Stimulated activated CD8-positive, alpha-beta memory T cell treated with anti-CD3 and anti-CD28 coated beads, Interleukin-15, amount 100 ng/mL, for 4 hours (primary cell): ENCODE results near the gene BORCS5.
"Not testable (repeated sequence)": the region's sequence is repeated elsewhere in the genome, so short reads cannot be mapped to it uniquely, and the experiment has no call there.

Experiments used
- DNase-seq, 2 donors: peaks; one replicate each; pipeline ENCODE4 v3.0.0-alpha.2; 2020; ENCODE audit warnings: low read depth in 2 of 2

BORCS5 gene

DNA sequence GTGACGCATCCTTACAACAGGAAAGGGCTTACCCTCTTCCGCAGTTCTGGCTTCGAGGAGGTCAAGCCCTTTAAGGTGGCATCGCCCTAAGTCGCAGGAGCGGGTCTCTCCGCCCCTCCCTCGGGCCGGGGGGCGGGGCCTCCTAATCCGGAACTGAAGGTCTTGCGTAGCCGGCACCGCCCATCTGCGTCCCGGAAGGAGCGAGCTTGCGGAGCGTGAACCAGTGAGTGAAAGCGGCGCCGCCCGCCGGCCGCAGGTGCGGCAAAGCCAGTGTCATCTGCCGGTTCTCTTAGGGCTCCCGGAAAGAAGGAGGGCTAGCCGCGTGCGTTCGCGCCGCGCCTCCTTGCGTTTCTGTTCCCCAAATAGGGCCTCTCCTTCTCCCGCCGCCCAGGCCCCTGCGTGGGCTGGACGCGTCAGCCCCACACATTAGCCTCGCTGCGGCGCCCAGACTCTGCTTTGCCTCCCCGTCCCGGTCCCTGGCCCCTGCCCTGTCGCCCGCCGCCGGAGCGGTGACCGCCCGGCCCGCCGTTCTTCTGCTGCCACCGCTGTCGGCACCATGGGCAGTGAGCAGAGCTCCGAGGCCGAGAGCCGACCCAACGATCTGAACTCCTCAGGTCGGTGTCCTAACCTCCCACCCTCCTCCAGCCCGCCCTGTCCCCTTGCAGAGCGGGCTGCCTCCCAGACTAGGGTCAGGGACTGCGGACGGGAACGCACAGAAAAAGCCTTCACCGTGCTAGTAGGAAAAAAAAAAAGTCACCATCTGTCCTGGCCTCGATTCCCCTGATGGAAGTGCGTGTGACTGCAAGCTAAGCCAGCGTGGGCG is at the start of gene BORCS5:
Gene BORCS5, plus strand, starts transcription at position 183 of the 823 bp plus-strand sequence. Its CDS starts 374 bp downstream, at position 557.
- peak; percentile 96 to 97 for DNase-seq

DNA sequence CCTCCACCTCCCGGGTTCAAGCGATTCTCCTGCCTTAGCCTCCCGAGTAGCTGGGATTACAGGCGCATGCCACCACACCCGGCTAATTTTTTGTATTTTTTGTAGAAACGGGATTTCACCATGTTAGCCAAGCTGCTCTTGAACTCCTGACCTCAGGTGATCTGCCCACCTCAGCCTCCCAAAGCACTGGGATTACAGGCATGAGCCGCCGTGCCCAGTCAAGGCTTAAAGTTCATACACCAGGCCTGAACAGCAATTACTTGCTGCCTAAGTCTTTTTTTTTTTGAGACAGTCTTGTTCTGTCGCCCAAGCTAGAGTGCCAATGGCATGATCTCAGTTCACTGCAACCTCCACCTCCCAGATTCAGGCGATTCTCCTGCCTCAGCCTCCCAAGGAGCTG is 46.2 kb upstream of the BORCS5 start:
- not testable (repeated sequence) for DNase-seq

DNA sequence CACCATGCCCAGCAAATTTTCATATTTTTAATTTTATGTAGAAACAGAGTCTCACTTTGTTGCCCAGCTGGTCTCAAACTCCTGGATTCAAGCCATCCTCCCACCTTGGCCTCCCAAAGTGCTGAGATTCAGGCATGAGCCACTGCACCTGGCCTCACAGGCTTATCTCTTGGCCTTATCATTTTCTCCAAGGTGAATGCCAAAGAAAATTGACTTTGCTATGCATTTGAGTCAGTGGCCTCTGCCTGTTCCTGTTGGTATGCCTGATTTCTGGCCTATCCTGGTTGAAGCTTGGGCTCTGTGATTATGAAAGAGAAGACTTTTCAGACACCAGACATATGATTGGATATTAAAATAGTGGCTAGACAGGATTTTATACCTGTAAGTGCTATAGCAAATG is 41.0 kb upstream of the BORCS5 start:
- no peak for DNase-seq

DNA sequence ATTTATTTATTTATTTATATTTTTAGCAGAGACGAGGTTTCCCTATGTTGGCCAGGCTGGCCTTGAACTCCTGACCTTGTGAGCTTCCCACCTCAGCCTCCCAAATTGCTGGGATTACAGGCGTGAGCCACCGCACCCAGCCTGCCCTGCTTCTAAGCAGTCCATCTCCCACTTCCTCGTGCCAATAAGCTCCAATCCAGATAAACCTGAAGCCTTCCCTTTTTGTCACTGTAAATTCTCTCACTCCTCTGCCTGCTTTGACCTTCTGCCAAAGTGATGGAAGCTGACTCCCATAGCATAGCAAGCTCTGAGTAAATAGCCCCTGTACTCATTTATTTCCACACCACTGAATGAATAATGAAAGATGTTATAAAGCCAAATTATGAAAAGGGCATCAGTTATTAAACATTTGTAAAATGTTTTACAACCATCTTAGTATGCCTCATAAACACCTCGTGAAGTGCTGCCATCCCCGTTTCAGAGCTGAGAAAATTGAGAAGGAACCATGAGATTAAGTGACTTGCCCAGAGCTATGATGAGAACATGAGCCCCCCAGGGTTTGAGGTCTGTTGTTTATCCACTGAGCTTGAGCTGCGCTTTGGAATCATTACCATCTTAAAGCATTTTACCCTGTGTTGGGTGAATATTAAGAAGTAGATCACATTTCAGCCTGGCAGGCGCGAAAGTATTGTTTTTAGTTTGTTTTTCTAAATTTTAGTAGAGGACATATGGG is 37.3 kb upstream of the BORCS5 start:
- DNase-seq: no peak

DNA sequence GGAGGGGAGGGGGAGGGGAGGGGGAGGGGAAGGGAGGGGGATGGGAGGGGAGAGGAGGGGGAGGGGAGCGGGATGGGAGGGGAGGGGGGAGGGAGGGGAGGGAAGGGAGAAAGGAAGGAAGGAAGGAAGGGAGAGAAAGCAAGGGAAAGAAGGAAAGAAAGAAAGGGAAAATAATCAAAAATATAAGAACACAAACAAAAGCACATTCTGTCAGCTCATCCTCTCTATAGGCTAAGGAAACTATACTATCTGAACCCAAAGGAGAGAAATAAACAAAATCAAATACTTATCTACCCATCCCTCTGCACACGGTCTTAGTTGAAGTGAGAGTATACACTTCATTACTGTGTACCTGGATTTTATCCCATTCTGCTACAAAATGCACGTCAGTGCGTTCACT is 33.8 kb upstream of the BORCS5 start:
- DNase-seq: no peak

DNA sequence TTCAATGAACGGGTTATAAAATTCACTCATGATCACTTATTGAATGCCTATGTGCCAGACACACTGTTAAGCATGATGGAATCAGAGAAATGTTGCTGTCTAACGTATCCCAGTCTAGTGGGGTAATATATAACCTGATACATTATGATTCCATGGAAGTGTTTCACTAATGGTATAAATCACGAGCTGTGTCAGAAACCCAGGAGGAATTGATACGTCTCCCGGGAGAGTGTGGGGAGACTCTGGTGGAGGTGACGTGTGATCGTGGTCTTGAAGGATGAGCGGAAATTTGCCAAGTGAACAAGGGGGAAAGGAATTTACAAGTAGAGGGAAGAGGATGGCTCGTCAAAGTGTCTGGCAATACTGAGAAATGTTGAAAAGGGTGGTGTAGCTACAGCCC is 33.3 kb upstream of the BORCS5 start:
- no peak for DNase-seq

DNA sequence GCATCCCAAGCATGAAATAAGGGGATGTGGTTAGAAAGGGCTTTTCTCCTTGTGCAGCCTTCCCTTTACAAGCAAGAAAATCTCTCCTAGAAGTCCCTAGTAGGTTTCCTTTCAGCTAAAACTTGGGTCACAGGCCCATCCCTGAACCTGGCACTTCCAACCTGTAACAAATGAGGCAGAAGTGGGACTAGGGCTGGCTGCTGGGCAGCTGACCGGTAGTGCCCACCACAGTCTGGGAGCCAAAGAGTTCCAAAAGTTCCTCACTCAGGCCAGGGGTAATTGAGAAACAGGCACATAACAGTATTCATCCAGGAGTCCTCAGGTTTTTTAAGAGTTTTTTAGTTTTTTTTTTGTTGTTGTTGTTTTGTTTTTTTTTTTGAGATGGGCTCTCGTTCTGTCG is 30.6 kb upstream of the BORCS5 start:
- DNase-seq: no peak

DNA sequence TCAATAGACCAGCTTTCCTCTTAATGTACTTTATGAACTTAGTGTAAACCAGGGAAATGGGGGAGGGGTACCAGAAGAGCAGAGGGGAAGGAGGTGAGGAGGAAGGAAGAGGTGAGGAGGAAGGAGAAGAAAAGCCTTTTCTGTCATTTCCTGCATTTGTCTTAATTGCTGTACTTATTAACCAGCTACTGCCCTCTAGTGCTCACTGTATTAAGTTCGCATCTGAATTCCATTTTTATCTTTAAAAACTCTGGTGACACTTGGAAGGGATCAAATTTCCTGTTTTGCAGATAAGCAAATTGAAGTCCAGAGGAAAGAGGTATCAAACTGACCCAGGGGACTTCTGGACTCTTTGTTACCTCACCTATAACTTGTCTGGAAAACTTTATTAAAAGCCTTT is 29.1 kb upstream of the BORCS5 start:
- no peak for DNase-seq

DNA sequence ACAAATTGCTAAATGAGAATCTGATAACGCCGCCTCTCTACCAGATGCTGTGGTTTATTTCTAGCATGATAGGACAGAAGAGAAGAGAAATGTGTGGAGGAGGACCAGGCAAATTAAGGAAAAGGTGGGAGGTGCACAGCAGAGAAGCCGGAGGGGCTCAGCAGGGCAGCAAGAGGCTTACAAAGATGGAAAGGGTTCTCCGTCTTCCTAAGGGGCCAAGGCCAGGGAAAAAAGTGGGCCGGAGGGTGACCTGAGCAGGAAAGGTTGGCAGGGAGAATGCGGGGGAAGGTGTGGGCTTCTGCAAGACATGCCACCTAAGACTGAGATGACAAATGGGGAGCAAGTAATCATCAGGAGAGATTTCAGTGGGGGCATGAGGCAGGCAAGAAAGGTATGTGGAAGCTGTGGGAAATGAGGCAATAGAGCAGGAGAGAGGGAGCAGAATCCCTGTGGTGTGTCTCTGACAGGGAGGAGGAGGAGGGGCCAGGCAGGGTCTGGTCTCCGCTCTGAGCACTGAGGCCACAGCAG is 25.6 kb upstream of the BORCS5 start:
- DNase-seq: no peak

DNA sequence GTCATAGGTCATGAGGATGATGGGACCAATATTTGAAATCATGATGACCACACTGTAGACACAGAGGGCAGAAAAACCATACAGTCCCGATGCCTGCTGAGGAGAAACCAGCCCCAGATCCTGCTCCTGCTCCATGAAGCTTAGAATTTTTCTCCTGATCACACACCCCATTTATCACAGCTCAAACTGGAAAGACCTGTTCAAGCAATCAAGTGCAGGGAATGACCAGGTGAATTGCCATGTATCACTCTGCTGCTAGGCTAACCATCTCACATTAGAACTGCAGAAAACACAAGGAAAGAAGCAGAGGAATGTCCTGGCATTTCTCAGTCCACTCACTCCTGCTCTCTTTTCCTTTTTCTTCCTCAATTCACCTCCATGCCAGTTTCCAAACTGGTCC is 25.0 kb upstream of the BORCS5 start:
- no peak for DNase-seq

DNA sequence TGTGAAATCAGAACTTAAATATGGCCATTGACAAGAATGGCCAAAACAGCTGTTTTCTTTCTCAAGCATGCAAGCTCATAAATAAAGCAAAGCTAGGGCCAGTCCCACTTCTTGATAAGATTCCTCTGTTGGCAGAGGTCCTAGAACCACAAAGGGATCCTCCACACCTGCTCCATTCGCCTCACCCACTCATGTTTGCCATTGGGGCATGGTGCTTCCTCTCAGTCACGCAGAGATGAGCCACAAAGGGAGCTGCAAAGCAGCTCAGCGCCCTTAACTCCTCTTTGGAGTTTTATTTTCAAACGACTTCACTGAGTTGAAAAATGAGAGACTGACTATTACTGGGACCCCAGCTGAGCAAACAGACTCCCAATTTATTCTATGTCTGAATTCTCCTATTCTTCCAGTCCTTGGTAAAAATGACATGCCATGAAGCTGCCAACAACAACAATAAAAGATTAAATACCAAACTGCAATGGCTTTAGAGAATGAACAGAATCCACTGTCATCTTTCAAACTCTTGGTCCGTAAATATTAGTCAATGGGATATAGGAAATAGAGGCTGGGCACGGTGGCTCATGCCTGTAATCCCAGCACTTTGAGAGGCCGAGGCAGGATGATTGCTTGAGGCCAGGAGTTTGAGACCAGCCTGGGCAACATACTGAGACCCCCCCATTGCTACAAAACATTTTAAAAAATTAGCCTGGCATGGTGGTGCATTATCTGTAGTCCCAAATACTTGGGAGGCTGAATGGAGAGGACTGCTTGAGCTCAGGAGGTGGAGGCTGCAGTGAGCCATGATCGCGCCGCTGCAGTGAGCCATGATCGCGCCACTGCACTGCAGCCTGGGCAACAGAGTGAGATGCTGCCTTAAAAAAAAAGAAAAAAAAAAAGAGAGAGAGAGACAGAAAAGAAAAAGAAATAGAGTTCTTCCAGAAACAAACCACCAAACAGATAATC is 23.2 kb upstream of the BORCS5 start:
- no peak for DNase-seq

DNA sequence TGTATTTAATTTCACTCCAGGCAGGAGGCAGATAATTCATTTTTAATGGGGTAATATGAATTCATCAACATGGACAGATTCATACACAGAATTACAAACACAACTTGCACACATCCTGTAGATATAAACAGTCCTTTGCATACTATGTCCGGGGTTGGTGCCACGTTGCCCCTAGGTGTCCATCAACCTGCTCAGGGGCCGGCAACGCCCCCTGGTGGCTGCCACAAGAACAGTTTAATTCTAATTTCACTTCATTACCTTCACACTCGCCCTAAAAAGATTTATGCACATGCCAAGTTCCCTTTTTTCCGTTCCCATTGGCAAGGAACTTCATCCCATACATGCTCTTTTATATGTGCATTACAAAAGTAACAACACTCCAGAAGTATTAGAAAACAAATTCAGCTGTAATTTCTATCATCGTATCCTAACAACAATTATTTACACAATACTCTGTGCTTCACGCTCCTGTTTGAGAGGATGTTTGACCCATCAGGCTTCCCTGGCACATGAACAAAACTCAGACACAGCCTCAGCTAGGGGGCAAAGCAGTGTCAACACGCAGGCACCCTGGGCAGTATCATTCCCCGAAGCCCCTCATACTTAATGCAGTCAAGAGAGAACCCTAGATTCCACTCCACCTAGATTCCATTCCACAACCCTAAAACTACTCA is 22.4 kb upstream of the BORCS5 start:
- DNase-seq: peak; percentile 23 to 33

DNA sequence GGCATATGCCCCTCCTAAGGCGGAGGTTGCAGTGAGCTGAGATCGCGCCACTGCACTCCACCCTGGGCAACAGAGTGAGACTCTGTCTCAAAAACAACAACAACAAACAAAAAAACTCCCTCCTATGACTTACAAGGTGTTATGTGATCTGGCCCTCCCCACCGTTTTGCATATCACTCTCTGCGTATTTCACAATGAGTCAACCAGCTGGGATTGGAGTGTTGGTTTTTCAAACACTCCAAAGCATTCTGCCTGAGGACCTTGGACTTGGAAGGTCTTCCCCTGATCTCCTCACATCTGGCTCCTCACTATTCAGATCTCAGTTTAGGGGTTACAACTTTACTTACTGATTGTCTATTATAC is 20.8 kb upstream of the BORCS5 start:
- no peak for DNase-seq

DNA sequence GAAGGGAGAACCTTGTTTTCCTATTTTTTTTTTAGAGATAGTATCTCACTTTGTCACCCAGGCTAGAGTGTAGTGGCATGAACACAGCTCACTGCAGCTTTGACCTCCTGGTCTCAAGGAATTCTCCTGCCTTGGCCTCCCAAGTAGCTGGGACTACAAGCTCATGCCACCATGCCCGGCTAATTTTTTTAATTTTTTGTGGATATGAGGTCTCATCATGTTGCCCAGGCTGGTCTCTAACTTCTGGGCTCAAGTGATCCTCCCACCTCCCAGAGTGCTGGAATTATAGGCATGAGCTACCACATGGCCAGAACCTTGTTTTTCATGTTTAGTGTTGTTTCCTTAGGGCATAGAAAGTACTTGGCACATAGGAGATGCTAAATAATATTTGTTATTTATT is 20.4 kb upstream of the BORCS5 start:
- no peak for DNase-seq

DNA sequence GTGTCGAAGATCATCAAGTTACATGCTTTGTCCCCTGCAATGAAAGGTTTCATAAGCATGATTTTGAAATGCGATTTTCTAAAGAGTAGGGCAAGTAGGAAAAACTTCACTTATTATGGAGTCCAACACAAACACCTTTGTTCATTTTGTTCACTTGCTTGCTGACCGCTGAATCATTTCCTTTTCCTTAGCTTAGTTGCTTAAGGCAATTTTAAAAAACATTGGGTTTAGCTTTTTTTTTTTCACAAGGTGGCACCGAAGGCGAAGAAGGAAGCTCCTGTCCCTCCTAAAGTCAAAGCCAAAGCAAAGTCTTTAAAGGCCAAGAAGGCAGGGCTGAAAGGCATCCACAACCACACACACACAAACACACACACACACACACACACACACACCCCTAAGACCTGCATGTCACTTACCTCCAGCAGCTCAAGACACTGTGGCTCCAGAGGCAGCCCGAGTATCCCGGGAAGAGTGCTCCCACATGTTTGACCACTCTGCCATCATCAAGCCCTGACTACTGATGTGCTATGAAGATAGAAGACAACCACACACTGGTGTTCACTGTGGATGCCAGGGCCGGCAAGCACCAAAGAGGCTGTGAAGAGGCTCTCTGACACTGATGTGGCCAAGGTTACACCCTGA is 18.2 kb upstream of the BORCS5 start:
- DNase-seq: no peak

DNA sequence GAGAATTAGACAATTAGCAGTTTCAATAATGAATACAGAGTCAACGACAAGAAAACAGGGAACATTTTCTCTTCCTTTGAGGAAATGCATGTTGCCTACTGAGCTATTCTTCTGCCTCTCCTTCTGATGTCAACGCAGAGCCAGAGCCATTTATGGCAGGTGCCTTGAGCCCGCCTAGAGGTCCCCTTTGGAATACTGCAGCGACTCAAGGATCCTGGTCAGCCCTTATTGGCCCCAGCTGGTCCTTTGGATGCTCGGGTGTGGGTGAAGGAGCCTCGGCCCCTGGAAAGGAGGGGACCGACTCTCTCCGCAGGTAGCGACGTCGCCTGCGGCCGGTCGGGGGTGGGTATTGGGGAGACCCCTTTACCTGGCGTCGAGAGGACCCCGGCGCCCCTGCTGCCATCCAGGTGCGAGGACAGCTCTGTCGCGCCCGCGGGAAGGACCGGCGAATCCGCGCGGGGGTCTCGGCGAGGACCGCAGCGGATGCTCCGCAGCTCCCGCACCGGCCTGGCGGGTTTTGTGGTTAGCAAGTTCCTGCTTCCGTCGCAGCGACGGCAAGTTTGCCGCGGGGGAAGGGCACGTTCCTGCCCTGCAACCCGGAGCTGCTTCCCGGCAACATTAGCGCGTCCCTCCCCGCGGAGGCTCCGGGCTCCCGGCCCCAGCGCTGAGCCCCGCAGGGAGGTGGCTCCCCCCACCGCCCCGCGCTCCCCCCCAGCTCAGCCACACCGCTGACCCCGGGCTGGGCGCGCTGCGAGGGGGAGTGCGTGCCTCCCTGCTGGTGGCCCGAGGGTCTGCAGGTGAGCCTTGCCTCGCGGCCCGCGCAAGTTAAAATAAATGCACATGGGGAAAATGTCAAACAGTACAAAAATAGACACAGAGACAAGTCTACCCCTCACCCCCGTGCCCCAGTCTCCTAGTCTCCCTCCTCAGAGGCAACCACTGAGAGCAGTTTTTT is 6.9 kb upstream of the BORCS5 start, which contains the start of gene MANSC1:
Gene MANSC1, minus strand, starts transcription at position 532 of the 955 bp plus-strand sequence. CDS start 6,928 bp downstream, outside the sequence.
- peak in 1 of 2 donors; percentile 2 for DNase-seq

DNA sequence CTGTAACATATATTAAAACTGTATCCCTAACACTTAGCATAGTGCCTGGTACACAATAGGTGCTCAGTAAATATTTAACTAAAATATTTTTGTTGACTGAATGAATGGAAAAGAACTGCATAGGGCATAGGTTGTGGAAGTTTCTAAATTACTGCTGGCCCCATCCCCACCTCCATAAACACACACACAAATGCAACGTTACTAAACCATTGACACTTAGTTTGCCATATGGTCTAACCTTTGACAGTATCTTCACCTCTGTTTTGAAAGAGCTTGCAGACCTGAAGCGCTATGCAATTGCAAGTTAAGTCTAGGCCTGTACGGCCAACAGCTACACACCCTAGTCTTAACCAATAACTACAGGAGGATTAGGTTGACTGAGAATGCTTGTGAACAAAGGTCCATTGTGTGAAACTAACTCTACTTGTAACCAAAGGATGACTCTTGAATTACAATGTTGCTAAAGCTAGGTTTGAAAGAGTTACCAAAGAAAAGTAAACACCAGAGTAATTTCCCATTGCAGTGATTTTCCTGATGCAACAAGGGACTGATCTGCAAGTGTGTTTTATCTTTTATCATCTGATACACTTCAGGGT is 5.9 kb upstream of the BORCS5 start:
- DNase-seq: no peak

DNA sequence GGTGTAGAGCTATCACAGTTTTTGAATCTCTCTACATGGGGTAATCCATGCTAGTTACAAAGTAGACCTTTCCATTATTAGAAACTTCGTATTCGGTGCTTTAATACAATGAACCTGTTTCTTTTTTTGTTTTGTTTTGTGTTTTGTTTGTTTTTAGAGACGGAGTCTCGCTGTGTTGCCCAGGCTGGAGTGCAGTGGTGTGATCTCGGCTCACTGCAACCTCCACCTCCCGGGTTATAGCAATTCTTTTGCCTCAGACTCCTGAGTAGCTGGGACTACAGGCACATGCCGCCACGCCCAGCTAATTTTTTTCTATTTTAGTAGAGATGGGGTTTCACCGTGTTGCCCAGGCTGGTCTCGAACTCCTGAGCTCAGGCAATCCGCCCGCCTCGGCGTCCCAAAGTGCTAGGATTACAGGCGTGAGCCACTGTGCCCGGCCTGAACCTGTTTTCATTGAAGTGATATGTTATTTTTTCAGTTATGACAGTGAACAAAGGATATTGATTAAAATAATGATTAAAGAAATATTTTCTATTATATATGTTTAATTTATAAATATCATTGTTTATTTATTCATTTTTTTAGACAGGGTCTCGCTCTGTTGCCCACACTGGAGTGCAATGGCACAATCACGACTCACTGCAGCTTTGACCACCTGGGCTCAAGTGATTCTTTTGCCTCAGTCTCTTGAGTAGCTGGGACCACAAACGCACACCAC is 5.3 kb upstream of the BORCS5 start:
- DNase-seq: not testable (repeated sequence)
